Measurements from ENCODE around the gene CNPY3. TPM values are rescaled to one million over a fixed set of nuclear protein-coding genes. Genes with fewer than 3 reads are reported as not detected.
"Not testable (repeated sequence)": the region's sequence is repeated elsewhere in the genome, so short reads cannot be mapped to it uniquely, and the experiment has no call there.

CNPY3 gene
- total RNA-seq (23.9 and 30.4 TPM in 2 replicates), polyA plus RNA-seq (30.3 and 38.8 TPM in 2 replicates), polyA minus RNA-seq (ENCODE audit: low replicate concordance) (20.7 and 28.8 TPM in 2 replicates)
- polyA plus RNA-seq (2012), result 29.5 and 35.6 TPM in 2 replicates

DNA sequence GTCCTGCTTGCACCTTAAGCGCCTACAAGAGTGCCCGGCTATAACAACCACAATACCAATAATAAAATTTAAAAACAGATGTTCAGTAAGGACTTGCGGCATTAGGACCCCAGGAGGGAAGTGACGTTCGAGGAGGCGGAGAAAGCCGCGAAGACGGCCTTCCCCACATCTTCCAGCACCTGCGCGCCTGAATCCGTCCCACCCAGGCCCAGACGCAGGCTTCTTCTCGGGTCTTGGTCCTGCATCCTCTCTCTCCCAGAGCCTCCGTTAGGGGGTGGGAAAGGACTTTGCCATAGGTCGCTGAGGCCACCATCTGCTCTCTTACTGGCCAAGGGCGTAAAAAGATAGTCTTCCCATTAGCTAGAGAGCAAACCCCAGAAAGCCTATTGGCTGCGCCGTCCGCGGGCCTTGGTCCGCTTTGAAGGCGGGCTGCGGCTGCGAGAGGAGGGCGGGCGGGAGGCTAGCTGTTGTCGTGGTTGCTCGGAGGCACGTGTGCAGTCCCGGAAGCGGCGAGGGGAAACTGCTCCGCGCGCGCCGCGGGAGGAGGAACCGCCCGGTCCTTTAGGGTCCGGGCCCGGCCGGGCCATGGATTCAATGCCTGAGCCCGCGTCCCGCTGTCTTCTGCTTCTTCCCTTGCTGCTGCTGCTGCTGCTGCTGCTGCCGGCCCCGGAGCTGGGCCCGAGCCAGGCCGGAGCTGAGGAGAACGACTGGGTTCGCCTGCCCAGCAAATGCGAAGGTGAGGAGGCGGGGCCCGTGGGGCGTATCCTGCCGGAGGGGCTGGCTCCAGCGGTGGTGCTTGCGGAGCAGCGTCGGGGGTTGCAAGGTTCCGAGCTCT lies at the start of gene CNPY3:
Gene CNPY3, plus strand, starts transcription at position 495 of the 835 bp plus-strand sequence. Its CDS starts 91 bp downstream, at position 586.
- peak within 1 kb of the TSS; percentile 79 for H2AFZ ChIP-seq (ENCODE audit: low read length)
- no peaks in the 10 kb centered on the region for H3K9me3 ChIP-seq (ENCODE audit: control insufficient read depth, insufficient read depth, low read depth, low read length)
- H3K27me3 ChIP-seq (ENCODE audit: control insufficient read depth, insufficient read depth, low read length), result no peaks in the 10 kb centered on the region
- H3K4me3 ChIP-seq (replicated peaks in 1 of 4; ENCODE audit: control extremely low read depth in 1 of 4, insufficient read depth in 1 of 4, low read depth in 3 of 4, low read length in 4 of 4), result peak within 1 kb of the TSS; percentile 68 to 92 (median 82)
- peaks cover 2% of the 10 kb centered on the region for H3K36me3 ChIP-seq (ENCODE audit: control insufficient read depth, insufficient read depth, low read length)
- no peaks in the 10 kb centered on the region for H4K20me1 ChIP-seq (ENCODE audit: control insufficient read depth, extremely low read depth, insufficient read depth, low read length)
- DNase-seq (ENCODE audit: low read depth in 2 of 2), result peak; percentile 96 to 99
- H3K27ac ChIP-seq (ENCODE audit: insufficient read depth, low read length), result peak within 1 kb of the TSS; percentile 86
- H3K9ac ChIP-seq (ENCODE audit: insufficient read depth, low read length), result peak within 1 kb of the TSS; percentile 71
- TF ChIP-seq, protein P1, sequence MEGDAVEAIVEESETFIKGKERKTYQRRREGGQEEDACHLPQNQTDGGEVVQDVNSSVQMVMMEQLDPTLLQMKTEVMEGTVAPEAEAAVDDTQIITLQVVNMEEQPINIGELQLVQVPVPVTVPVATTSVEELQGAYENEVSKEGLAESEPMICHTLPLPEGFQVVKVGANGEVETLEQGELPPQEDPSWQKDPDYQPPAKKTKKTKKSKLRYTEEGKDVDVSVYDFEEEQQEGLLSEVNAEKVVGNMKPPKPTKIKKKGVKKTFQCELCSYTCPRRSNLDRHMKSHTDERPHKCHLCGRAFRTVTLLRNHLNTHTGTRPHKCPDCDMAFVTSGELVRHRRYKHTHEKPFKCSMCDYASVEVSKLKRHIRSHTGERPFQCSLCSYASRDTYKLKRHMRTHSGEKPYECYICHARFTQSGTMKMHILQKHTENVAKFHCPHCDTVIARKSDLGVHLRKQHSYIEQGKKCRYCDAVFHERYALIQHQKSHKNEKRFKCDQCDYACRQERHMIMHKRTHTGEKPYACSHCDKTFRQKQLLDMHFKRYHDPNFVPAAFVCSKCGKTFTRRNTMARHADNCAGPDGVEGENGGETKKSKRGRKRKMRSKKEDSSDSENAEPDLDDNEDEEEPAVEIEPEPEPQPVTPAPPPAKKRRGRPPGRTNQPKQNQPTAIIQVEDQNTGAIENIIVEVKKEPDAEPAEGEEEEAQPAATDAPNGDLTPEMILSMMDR (conservative IDR thresholded peaks at IDR 0.05 in 1 of 2, IDR thresholded peaks at IDR 0.05 in 1 of 2; ENCODE audit: low read depth in 1 of 2, low read length in 2 of 2), result no peak
- no peak for TF ChIP-seq EZH2 (IDR thresholded peaks at IDR 0.05; ENCODE audit: low read length, missing control alignments)
- H3K4me2 ChIP-seq (ENCODE audit: extremely low read depth, insufficient read depth, low read length), result peak within 1 kb of the TSS; percentile 84
- peaks cover 3% of the 10 kb centered on the region for H3K4me1 ChIP-seq (ENCODE audit: control insufficient read depth, extremely low read depth, insufficient read depth, low read length)
- H3K79me2 ChIP-seq (ENCODE audit: control insufficient read depth, insufficient read depth, low read length), result peaks cover 20% of the 10 kb centered on the region

DNA sequence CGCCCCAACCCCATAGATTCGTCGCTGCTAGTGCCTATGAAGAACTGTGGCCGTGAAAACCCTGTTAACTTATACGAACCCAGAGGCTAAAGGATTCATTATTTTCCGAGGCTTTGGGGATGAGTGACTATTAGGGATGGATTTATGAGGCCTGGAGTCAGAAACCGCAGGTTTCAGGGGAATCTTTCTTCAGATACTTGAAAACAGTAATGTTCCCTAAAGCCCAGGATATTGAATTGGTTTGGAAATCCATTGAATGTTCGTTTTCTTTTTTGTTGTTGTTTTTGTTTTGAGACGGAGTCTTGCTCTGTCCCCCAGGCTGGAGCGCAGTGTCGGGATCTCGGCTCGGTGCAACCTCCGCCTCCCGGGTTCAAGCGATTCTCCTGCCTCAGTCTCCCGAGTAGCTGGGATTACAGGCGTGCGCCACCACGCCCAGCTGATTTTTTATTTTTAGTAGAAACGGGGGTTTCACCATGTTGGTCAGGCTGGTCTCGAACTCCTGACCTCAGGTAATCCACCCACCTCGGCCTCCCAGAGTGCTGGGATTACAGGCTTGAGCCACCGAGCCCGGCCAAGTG lies 49.0 kb upstream of the CNPY3 start:
- Histone ChIP-seq H3K9ac (ENCODE audit: insufficient read depth, low read length) (peak overlapping the region; percentile 89), H3K4me2 (ENCODE audit: extremely low read depth, insufficient read depth, low read length) (peak overlapping the region; percentile 100), H3K79me2 (ENCODE audit: control insufficient read depth, insufficient read depth, low read length) (peaks cover 36% of the 10 kb centered on the region), H3K4me3 (replicated peaks in 1 of 4; ENCODE audit: control extremely low read depth in 1 of 4, insufficient read depth in 1 of 4, low read depth in 3 of 4, low read length in 4 of 4) (peak overlapping the region; percentile 97 to 99 (median 98)), H3K36me3 (ENCODE audit: control insufficient read depth, insufficient read depth, low read length) (peaks cover 10% of the 10 kb centered on the region), H3K27ac (ENCODE audit: insufficient read depth, low read length) (peak overlapping the region; percentile 97), H2AFZ (ENCODE audit: low read length) (peak overlapping the region; percentile 100)
- H4K20me1 ChIP-seq (ENCODE audit: control insufficient read depth, extremely low read depth, insufficient read depth, low read length); H3K9me3 ChIP-seq (ENCODE audit: control insufficient read depth, insufficient read depth, low read depth, low read length); DNase-seq (ENCODE audit: low read depth in 2 of 2); H3K4me1 ChIP-seq (ENCODE audit: control insufficient read depth, extremely low read depth, insufficient read depth, low read length); H3K27me3 ChIP-seq (ENCODE audit: control insufficient read depth, insufficient read depth, low read length): not testable (repeated sequence)

DNA sequence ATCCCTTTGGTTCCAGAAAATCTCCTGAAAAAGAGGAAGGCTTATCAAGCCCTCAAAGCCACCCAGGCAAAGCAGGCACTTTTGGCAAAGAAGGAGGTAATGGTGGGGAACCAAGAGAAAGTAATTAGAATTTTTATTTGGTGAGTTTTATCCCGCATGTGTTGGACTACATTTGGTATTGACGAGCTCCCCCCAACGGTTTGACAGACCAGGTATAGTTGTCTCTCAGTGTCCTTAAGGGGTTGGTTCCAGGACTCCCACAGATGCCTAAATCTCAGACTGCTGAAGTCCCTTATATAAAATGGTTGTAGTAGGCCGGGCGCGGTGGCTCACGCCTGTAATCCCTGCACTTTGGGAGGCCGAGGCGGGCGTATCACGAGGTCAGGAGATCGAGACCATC lies 48.4 kb upstream of the CNPY3 start:
- not testable (repeated sequence) for H3K27me3 ChIP-seq (ENCODE audit: control insufficient read depth, insufficient read depth, low read length); H4K20me1 ChIP-seq (ENCODE audit: control insufficient read depth, extremely low read depth, insufficient read depth, low read length); H2AFZ ChIP-seq (ENCODE audit: low read length); DNase-seq (ENCODE audit: low read depth in 2 of 2); H3K9me3 ChIP-seq (ENCODE audit: control insufficient read depth, insufficient read depth, low read depth, low read length); H3K4me1 ChIP-seq (ENCODE audit: control insufficient read depth, extremely low read depth, insufficient read depth, low read length); H3K27ac ChIP-seq (ENCODE audit: insufficient read depth, low read length)
- peak overlapping the region; percentile 48 for H3K4me2 ChIP-seq (ENCODE audit: extremely low read depth, insufficient read depth, low read length)
- H3K9ac ChIP-seq (ENCODE audit: insufficient read depth, low read length), result peak overlapping the region; percentile 89
- peak overlapping the region; percentile 97 to 99 (median 98) for H3K4me3 ChIP-seq (replicated peaks in 1 of 4; ENCODE audit: control extremely low read depth in 1 of 4, insufficient read depth in 1 of 4, low read depth in 3 of 4, low read length in 4 of 4)
- peaks cover 11% of the 10 kb centered on the region for H3K36me3 ChIP-seq (ENCODE audit: control insufficient read depth, insufficient read depth, low read length)
- peaks cover 36% of the 10 kb centered on the region for H3K79me2 ChIP-seq (ENCODE audit: control insufficient read depth, insufficient read depth, low read length)

Data from fibroblast of lung (primary cell).